GM18508 (cell line): ENCODE measurements around the gene APOD.

ENCODE experiments used
- ATAC-seq: cut with Tn5 transposase; IDR thresholded peaks from one replicate; pipeline ENCODE4 v1.9.1; 2021; ENCODE audit warnings: moderate number of reproducible peaks; ENCODE audit not compliant: insufficient read depth, unreplicated experiment

The APOD gene

GRCh38 chr3:195559723-195560409 is 23.9 kb downstream of the APOD start:
- no peak for ATAC-seq

- ATAC-seq = no peak
Observed at GRCh38 chr3:195558602-195559001, 25.1 kb downstream of the APOD start.

GRCh38 chr3:195557322-195557721 is 26.4 kb downstream of the APOD start:
- ATAC-seq = no peak

- no peak for ATAC-seq
Observed at GRCh38 chr3:195556390-195556789, 27.4 kb downstream of the APOD start.

GRCh38 chr3:195555110-195555509 is 28.6 kb downstream of the APOD start:
- no peak for ATAC-seq

- ATAC-seq = no peak
Observed at GRCh38 chr3:195554458-195554857, 29.3 kb downstream of the APOD start.

GRCh38 chr3:195553268-195553667 is 30.5 kb downstream of the APOD start:
- no peak for ATAC-seq

GRCh38 chr3:195551381-195551978 is 32.3 kb downstream of the APOD start:
- ATAC-seq = no peak

GRCh38 chr3:195550723-195551122 is 33.0 kb downstream of the APOD start:
- no peak for ATAC-seq

GRCh38 chr3:195549931-195550519 is 33.7 kb downstream of the APOD start:
- ATAC-seq = no peak

GRCh38 chr3:195548987-195549386 is 34.8 kb downstream of the APOD start:
- no peak for ATAC-seq

- no peak for ATAC-seq
Observed at GRCh38 chr3:195548501-195548900, 35.2 kb downstream of the APOD start.

- ATAC-seq = no peak
Observed at GRCh38 chr3:195548006-195548405, 35.7 kb downstream of the APOD start.

GRCh38 chr3:195546130-195546560 is 37.6 kb downstream of the APOD start:
- ATAC-seq = no peak

GRCh38 chr3:195544634-195545033 is 39.1 kb downstream of the APOD start:
- no peak for ATAC-seq

- no peak for ATAC-seq
Observed at GRCh38 chr3:195544230-195544536, 39.6 kb downstream of the APOD start.

GRCh38 chr3:195543500-195544229 is 40.1 kb downstream of the APOD start:
- ATAC-seq = no peak

GRCh38 chr3:195542698-195543499 is 40.8 kb downstream of the APOD start, which contains the start of gene PPP1R2:
TSS of gene PPP1R2 (minus strand) at chr3:195543325. CDS start at chr3:195543025, 300 bp downstream.
- no peak for ATAC-seq

- no peak for ATAC-seq
Observed at GRCh38 chr3:195542316-195542697, 41.4 kb downstream of the APOD start.

GRCh38 chr3:195540511-195540910 is 43.2 kb downstream of the APOD start:
- no peak for ATAC-seq
